Suppressor macrophage treated with lipopolysaccharide for 4 hours (primary cell): ENCODE measurements around the gene MYMX.
"Not testable (repeated sequence)": the region's sequence is repeated elsewhere in the genome, so short reads cannot be mapped to it uniquely, and the experiment has no call there.

Experiments
- DNase-seq: peaks from one replicate; pipeline ENCODE4 v3.0.0-alpha.2; 2020

The MYMX gene

DNA sequence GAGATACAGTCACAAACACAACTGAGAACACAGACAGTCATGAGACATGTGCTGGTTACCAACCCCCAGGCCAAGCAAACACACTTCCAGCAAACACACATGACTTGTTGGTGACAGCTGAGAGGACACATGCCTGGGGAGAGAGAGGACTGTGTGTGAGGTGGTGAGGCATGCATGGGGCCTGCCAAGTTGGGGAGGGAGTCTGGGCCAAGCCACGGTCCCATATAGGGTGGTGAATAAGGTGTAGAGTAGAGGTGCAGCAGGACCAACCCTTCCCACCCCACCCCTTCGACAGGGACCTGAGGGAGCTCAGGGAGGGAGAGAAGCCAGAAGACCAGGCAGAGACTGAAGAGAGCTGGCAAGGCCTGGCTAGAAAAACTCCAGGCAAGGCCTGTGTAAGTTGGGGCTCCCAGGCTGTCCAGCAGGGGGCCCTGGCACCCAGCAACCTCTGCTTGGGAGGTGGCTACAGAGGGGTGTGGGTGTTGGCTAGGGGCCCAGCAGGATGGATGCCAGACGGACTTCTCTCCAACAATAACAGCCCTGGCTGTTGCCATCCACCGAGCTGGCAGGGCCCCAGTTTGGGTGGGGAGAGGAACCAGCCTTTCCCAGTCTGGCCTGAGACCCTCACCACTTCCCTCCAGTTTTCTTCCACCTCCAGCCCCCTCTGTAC lies 4.7 kb downstream of the MYMX start:
- DNase-seq: peak; percentile 77

DNA sequence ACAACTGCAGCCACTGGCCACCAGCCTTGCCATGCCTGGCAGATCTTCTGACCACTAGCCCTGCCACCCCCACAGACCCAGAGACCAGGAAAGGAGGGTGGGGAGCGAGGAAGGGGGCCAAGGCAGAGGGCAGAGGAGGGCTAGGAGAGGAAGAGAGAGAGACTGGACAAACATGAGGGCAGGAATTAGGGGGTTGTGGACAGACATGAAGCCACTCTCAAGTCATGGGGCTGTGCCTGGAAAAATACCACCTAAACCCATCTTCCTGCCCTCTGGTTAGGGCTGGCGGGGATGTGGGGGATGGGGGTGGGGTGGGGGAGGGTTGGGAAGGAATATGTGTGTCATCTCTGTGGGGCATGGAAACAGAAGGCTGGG lies 5.2 kb downstream of the MYMX start:
- no peak for DNase-seq

DNA sequence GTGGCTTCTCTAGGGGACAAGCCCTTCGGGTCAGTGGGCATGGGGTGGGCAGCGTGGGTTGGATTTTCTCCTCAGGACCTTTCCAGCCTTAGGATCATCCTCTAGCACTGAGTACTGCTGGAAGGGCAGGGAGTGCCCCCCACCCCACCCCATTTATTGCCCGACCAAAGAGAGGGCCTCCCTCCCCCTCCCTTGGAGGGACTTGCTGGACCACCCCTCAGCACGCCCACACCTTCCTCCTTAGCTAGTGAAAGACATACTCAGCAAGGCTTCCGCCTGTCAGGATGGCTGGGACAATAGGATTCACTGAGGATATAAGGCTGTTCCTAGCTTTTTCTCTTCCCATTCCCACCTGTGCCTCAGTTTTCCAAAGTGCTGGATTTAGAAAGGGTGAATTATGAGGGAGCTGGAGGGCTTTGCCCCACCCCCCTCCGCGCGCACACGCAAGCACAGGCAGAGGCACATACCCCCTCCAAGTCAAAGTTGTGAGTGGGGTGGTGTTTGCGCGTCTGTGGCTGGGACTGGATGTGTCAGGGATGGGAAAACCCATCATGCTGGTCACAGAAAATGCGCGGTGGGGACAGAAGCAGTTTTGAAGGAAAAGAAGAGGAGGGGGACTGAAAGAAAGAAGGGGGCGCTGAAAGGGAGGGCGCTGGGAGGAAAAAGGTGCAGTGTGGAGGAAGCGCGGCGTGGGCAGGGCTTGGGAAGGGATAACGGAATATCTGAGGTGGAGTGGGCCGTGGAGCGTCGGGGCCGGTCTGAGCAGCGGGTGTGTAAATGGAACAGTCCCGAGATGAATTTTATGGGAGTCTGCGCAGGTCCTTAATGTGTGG lies 6.0 kb downstream of the MYMX start:
- DNase-seq: no peak

DNA sequence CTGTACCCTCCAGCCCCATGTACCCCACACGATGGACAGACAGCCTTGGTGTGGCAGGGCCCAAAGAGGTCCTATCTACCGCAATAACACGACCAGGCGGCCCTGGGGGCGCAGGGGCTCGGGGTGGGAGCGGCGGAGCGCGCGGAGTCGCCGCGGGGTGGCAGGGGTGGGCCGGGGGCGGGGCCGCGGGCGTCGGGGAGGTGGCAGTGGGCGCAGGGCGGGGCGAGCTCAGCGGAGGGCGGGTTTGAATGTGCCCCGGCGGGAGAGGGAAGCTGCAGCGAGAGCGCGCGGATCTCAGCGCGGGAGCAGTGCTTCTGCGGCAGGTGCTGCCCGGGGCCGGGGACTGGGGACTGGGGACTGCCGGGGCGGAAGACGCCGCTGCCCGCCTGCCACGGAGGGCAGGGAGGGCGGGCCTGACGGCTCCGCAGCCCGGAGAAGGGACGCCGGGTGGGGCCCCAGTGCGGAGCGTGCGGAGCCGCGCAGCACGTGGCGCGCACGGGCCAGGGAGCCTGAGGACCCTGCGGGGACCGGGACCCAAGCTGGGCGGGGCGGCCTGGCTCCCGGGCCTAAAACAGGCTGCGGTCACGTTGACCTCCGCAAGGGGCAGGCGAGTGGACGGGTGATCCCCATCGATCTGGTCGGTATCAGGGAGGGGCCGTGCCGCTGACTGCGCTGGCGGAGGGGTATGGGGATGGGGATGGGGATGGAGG lies 6.7 kb downstream of the MYMX start, which contains the start of gene SLC29A1:
Gene SLC29A1 (plus strand): TSS at position 277 of the 710 bp plus-strand sequence. CDS start 3,719 bp downstream, outside the sequence.
- peak; percentile 53 for DNase-seq

DNA sequence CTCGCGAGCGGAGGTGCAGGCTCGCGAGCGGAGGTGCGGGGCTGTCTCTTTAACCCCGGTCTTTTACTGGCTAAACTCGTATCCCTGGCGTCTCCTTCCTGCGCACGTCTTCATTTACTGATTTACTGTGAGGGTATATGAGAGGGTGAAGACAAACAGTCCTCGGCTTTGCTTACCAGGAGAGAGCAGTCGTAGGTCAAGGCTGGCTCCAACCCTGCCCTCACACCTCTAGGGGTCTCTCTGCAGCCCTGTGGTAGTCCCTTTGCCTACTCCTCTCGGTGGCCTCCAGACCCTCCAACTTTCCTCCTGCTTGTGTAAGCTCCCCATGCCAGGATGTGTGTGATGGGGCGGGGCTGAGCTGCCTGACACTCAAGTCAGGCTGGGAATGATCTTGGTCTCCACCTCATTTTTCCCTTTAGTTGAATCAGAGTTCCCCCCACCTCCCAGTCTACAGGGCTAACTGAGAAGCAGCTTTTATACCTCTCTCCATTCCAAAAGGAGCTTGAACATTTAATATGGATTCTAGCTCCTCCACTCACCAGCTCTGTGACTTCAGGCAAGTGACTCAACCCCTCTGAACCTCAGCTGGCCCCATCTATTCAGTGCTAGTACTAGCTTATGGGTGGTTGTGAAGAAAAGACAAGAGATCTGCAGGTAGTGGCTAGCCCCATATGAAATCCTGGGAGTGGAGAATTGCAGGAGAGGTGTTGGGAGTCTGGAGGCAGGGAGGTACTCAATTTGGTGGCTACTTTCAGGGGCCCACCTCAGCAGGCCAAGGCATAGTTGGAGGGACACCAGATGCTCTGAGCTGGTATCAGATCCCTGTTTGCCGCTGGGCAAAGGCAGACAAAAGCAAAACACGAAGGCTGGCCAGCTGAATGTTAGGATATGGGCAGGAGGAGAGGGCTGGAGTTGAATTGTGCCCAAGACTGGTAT lies 7.6 kb downstream of the MYMX start:
- DNase-seq: no peak

DNA sequence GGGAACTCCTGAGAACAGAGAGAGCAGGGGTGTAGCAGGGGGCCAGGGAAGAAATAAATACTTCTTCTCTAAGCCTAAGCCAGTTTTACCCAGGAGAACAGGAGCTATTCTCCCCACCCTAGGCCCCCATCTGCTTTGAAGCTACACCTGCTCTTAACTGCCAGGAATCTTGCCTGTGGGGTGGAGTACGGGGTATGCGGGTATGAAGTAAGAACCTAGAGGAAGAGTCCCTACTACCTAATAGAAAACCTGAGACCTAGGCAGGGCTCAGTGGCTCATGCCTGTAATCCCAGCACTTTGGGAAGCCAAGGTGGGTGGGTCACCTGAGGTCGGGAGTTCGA lies 8.2 kb downstream of the MYMX start:
- no peak for DNase-seq

DNA sequence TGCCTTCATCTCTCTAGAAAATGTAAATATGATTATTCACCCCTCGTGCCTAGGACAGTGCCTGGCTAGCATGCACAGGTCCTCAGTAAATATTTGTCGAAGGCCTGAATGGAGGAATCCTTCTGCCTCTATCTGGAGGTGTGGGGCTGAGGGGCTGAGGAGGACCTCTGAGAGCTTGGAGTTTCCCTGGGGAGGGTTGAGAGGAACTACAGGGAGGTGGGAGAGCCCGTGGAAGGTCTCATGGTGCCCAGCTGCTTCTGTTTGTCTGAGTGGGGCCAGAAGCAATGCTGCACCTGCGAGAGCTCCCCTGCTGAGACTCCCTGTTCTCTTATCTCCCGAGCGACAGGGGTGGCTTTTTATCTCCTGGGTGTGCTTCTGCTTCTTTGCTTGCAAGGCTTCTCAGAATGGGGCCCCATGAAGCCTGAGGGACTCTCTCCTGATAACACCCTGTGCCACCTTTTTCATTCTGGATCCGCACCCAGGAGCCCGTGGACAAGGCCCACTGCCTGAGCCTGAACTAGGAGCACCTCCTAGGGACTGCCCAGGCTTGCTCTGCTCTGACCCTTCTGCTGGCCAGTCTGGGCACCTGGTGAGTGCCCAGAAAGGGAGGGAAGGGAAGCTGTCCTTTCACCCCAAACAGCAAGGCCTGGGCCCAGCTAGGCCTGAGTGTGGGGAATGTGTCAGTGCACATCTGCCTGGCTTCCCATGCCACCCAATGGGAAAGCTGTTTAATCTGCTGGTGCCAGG lies 9.0 kb downstream of the MYMX start:
- no peak for DNase-seq

DNA sequence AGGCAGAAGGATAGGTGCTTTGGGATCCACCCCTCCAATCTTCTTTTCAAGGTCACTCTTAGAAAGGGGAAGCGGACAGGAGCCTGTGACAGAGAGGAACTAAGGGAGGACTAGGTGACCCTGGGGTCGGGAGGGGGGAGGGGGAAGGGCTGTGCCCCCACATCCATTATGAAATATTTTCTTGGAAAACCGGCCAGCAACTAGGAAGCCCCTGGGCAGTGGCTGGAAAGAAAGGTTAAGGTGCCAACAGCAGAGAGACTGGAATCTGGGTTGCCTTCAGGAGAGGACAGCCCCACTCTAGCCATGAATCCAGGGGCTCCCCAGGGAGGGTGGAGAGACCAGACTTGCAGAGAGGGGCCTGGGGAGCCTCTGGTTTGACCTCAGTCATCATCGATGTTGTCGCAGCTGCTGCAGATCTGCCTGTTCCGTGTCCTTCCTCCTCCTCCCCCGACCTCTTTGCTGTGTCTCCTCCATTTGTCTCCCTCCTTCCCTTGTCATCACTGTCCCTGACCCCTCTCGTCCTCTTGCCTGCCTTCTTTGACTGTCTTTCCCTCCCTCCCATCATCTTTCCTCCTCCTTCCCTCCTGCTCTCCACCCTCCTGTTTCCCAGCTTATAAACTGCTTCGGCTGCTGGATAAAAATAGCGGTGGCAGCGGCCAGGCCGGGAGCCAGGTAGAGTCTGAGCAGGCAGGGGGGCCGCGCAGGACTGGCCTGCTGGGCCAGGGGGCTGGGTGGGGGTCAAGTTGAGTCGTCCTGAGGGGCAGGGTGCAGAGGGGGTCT lies 9.8 kb downstream of the MYMX start:
- DNase-seq: no peak

DNA sequence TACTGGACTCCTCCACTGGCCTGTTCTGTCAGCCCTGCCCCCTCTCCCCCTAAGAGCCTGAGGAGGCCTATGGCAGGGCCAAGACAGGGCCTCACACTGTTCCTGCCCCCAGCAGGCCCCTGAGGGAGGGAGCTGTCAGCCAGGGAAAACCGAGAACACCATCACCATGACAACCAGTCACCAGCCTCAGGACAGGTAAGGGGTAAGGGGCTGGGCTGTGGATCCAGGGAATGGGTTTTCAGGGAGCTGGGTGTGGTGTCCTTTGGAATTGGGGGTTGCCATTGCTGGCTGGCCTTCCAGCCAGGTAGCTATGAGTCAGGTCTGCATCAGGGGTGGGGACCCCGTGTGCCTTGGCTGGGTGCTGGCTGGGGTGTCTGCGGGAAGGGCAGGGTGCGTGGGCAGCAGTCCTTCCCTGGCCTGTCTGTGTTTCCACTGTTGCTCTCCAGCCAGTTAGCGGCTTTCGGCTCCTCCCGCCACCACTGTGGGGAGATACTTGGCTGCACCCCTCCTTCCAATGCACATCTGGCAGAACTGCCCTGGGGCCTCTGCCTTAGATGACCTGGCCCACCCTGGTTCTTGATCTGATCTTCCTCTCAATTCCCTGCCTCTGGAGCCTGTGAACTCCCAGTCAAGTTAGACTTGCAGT lies 10.5 kb downstream of the MYMX start:
- no peak for DNase-seq

DNA sequence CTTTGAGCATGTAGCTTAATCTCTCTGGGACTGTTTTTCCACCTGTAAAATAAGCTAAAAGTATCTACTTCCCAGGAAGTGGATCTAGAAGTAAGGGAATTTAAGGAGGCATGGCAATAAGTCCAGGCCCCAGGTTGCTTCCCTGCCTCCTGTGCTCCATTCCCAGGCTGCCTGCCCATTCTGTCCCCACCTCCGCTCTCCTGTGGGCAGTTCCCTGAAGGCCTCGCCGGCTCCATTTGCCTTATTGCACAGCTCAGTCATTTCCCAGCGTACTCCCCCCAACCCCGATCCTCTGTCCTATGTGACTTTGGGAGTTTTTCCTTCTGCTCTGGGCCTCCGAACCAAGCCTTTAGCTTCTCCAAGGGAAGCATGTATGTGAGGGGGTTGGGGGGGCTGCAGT lies 11.3 kb downstream of the MYMX start:
- no peak for DNase-seq

DNA sequence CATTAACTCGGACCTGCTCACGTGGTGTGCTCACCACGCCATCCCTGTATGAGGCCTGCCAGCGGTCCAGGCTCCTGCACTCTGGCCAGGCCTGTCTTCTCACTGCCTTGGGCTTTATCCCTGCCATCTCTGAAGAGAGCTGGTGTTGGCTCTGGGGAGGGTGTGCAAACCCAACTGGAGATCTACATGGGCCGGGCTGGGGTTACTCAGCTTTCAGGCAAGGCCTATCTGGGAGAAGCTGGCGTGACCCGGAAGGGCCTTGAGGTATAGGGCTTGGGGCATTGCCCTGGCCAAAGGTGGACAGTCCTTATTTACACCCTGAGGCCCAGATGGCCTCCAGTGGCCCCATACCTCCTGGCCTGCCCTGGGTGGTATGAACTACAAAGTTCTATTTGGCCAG lies 11.7 kb downstream of the MYMX start:
- DNase-seq: no peak

DNA sequence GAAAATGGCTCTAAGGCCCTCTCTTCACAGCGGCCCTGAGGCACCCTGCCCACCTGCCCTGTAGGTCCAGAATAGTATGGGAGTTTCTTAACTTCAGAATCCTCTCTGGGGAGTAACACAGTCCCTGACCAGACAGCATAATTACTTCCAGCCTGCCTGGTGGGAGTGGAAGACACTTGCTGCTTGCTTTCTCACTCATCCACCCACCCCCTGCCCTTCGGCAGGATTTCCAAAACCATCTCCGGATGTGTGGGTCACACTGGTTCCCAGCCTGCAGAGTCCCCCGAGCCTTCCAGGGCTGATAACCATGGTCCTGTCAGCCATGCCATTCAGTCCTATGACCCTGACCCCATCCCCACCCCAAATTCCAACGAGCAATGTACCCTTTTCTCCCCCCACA lies 12.1 kb downstream of the MYMX start:
- no peak for DNase-seq

DNA sequence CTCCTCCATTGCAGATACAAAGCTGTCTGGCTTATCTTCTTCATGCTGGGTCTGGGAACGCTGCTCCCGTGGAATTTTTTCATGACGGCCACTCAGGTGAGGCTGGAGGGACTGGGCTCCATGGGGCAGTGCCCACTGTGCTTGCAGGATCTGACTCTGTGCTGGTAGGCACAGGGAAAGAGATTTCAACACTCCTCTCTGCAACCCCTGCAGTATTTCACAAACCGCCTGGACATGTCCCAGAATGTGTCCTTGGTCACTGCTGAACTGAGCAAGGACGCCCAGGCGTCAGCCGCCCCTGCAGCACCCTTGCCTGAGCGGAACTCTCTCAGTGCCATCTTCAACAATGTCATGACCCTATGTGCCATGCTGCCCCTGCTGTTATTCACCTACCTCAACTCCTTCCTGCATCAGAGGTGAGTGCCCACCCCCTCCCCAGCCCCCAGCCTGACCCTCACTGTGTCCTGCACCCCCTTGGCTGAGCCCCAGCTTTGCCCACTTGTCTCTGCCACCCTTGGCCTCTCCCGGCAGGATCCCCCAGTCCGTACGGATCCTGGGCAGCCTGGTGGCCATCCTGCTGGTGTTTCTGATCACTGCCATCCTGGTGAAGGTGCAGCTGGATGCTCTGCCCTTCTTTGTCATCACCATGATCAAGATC lies 12.8 kb downstream of the MYMX start:
- DNase-seq: no peak

DNA sequence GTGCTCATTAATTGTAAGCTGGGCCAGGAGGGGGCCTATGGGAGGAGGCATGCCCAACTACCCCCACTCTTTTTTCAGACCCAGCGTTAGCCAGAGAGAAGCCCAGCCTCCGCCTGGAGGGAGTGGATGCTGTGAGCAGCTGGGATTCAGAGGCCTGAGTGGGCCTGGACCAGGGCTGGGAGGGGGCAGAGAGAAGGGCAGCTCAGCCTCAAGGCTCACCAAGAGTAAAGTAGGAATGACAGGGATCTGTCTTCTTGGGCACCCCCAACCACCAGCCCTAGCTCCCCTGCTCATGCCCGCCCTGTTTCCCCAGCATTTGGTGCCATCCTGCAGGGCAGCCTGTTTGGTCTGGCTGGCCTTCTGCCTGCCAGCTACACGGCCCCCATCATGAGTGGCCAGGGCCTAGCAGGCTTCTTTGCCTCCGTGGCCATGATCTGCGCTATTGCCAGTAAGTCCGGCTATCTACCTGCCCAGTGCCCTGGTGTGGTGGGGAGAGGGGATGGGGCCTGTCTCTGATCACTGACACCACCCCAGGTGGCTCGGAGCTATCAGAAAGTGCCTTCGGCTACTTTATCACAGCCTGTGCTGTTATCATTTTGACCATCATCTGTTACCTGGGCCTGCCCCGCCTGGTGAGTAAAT lies 13.4 kb downstream of the MYMX start:
- no peak for DNase-seq

DNA sequence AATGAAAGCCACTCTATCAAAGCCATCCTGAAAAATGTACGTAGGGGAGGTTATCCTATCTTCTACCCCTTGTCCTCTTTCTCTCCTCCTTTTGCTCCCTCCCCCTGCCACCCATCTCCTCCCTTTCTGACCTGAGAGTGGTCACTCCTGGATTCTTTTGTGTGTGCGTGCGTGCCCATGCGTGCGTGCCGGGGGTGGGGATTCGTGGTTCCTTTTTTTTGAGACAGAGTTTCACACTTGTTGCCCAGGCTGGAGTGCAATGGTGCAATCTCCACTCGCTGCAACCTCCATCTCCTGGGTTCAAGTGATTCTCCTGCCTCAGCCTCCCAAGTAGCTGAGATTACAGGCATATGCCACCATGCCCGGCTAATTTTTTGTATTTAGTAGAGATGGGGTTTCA lies 14.7 kb downstream of the MYMX start:
- DNase-seq: not testable (repeated sequence)

DNA sequence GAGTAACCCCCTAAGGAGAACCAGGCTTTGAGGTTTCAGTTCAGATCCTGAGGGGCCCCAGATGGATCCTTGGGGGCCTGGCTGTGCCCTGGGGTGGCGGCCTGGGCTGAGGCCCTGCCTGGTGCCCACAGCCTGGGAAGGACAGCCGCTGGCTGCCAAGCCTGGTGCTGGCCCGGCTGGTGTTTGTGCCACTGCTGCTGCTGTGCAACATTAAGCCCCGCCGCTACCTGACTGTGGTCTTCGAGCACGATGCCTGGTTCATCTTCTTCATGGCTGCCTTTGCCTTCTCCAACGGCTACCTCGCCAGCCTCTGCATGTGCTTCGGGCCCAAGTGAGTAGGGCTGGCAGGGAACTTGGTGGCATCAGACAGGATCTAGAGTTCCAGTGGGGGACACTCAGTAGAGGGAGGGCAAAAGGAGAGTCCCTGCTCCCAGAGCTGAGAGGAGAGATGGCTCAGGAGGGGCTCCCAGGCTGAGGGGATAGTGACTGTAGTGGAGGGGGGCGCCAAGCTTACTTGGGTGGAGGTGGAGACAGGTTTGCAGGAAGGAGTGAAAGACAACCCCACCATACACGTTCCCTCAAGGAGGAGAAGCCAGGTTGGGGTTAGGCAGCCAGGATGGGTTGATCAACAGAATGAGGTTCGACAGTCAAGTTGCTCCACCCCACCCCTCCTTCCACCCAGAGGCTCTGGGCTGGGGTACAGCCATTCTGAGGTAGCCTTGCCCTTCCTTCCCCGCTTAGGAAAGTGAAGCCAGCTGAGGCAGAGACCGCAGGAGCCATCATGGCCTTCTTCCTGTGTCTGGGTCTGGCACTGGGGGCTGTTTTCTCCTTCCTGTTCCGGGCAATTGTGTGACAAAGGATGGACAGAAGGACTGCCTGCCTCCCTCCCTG lies 16.2 kb downstream of the MYMX start:
- DNase-seq: no peak

DNA sequence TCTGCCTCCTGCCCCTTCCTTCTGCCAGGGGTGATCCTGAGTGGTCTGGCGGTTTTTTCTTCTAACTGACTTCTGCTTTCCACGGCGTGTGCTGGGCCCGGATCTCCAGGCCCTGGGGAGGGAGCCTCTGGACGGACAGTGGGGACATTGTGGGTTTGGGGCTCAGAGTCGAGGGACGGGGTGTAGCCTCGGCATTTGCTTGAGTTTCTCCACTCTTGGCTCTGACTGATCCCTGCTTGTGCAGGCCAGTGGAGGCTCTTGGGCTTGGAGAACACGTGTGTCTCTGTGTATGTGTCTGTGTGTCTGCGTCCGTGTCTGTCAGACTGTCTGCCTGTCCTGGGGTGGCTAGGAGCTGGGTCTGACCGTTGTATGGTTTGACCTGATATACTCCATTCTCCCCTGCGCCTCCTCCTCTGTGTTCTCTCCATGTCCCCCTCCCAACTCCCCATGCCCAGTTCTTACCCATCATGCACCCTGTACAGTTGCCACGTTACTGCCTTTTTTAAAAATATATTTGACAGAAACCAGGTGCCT lies 16.9 kb downstream of the MYMX start:
- DNase-seq: no peak
